Neural progenitor cell (in vitro differentiated cells): ENCODE data around the gene BCL7A.

Source experiments
- EZH2 ChIP-seq: fragments of 200-600 bp; sonication (generic); IDR thresholded peaks from 2 replicates; pipeline ENCODE4 v1.6.1; 2017; ENCODE audit warnings: antibody characterized with exemption, mild to moderate bottlenecking, moderate library complexity
- EZH2phosphoT487 ChIP-seq: fragments of 200-600 bp; sonication (generic); IDR thresholded peaks from 2 replicates; pipeline ENCODE4 v1.6.1; 2017; ENCODE audit warnings: antibody characterized with exemption
- TF ChIP-seq, protein P1 (sequence below): fragments of 200-600 bp; sonication (generic); IDR thresholded peaks from 2 replicates; pipeline ENCODE4 v1.5.1; 2017; ENCODE audit warnings: antibody characterized with exemption, mild to moderate bottlenecking

- TF ChIP-seq, protein P1, sequence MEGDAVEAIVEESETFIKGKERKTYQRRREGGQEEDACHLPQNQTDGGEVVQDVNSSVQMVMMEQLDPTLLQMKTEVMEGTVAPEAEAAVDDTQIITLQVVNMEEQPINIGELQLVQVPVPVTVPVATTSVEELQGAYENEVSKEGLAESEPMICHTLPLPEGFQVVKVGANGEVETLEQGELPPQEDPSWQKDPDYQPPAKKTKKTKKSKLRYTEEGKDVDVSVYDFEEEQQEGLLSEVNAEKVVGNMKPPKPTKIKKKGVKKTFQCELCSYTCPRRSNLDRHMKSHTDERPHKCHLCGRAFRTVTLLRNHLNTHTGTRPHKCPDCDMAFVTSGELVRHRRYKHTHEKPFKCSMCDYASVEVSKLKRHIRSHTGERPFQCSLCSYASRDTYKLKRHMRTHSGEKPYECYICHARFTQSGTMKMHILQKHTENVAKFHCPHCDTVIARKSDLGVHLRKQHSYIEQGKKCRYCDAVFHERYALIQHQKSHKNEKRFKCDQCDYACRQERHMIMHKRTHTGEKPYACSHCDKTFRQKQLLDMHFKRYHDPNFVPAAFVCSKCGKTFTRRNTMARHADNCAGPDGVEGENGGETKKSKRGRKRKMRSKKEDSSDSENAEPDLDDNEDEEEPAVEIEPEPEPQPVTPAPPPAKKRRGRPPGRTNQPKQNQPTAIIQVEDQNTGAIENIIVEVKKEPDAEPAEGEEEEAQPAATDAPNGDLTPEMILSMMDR, result no peak
- no peak for TF ChIP-seq EZH2phosphoT487
- TF ChIP-seq EZH2, result no peak
Measured at GRCh38 chr12:122045262-122045661, 23.6 kb downstream of the BCL7A start.
